HTERT RPE-1 (cell line): Measurements from ENCODE around the gene CFB.
"Not testable (repeated sequence)": the region's sequence is repeated elsewhere in the genome, so short reads cannot be mapped to it uniquely, and the experiment has no call there.

Experiments
- in situ Hi-C: fragments of 300-500 bp; cut with MboI; formaldehyde crosslinking; loops from 4 replicates; pipeline ENCODE4 v1.14.3; 2020; ENCODE audit warnings: low sequenced_read_pairs

CFB gene

DNA sequence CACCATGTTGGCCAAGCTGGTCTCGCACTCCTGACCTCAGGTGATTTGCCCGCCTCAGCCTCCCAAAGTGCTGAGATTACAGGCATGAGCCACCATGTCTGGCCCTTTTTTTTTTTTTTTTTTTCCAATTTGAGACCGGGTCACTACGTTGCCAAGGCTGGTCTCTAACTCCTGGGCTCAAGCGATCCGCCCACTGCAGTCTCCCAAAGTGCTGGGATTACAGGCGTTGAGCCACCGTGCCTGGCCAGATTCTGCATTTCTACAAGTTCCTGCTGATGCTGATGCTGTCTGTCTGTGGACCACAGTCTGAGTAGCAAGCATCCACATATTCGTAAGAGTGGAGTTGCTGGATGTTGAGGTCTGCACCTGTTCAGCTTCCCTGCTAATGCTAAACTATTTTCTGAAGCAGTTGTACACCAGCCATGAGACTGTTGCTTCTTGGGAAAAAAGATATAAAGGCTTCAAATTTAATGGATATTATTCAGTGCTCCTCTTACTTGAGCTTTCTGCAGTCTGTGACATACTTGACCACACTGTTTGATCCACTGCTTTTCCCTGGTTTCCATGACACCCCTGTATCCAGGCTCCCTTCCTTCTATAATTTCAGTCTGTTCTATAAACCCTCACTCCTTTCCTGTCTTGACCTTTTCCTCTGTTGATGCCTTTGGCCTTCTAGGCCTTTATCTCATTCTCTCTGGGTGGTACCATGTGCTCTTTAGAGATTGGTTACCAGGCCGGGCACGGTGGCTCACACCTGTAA lies 33.9 kb upstream of the CFB start:
- in situ Hi-C loops: no loop called here

DNA sequence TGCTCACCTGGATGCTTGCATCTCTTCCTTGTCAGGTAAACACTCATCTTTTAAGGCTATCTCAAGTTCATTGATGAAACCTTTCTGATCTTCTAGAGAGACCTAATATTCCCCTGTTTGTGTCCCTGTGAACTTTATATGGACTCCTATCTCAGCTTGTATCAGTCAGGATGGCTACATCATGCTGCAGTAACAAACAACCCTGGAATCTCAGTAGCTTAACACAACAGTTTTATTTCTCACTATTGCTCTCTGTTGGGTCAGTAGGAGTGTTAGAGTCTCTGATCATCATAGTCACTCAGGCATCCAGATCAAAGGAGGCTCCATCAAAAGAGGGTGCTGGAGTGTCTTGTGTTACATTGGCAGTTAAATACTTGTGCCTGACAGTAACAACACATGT lies 30.5 kb upstream of the CFB start:
- in situ Hi-C loops: no loop called here

DNA sequence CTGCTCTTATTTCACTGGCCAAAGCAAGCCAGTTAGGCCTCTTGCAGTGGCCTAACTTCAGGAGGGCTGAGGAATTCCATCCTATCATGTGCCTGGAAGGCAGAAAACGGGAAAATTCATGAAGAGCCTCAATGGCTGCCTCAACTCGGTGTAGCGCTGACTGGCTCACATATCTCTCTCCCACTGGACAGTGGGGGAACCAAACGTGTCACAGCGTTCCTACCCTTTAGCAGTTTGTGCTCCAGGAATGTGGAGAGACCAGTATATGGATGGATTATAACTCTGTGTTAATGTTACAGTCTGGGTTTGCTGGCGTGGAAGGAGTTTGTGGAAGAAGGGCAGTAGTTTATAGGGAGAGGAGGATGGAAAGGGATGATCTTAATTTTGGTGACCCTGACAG lies 30.1 kb upstream of the CFB start:
- in situ Hi-C loops: no loop called here

DNA sequence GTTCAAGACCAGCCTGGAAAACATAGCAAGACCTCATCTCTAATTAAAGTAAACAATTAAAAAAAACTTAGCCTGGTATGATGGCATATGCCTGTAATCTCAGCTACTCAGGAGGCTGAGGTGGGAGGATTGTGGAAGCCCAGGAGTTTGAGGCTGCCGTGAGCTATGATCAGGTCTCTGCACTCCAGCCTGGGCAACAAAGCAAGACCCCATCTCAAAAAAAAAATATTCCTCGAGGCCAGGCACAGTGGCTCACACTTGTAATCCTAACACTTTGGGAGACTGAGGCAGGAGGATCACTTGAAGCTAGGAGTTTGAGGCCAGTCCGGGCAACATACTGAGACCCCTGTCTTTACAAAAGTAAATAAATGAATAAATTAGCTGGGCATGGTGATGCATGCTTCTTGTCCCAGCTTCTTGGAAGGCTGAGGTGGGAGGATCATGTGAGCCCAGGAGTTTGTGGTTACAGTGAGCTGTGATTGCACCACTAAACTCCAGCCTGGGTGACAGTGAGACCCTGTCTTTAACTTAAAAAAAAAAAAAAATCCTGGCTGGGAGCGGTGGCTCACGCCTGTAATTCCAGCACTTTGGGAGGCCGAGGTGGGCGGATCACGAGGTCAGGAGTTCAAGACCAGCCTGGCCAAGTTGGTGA lies 27.7 kb upstream of the CFB start:
- in situ Hi-C loops: no loop called here

DNA sequence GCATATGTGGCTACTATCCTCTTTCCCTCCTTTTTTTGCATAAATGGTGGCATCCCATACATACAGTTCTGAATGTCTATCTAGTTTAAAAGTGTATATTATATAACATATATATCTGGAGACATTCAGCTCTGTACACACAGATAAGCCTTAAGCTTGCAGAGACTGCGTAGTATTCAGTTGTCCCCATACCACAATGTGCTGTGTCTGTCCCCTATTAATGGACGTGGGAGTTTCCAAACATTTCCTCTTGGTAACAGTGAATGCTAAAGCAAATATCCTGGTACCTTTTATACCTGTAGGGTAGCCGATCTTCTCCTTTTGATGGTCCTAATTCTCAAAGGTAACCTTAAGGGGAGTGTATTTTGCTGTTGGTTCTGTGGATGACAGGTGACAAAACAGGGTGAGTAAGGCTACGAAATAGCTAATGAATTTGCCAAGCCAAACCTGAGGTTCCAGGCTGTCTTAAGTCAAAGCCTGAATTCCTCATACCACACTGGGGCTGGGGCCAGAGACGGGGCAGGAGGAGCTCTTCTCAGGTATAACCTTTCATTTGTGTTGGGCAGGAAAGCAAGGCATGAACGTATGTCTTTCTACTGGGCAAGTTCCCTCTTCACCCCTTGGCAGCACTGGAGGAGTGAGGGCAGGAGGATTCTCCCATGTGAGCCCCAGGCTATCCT lies 26.1 kb upstream of the CFB start:
- in situ Hi-C loops: no loop called here

DNA sequence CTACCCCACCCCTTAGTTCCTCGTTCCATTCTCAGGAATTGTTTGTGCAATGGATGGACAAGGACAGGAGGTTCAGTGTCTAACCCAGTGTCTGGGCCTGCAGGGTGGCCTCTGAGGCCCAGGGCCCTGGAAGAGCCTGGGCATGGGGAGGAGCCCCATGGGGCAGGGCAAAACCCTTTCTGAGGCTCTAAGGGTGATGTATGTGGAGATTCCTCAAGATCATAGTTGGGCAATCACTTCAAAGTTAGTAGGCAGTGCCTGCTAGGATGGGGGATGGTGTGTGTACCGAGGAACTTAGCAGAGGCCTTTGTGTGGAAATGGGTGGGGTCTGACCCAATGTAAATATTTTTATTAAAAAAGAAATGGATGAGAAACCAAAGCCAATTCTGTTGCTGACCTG lies 25.1 kb upstream of the CFB start:
- in situ Hi-C loops: no loop called here

DNA sequence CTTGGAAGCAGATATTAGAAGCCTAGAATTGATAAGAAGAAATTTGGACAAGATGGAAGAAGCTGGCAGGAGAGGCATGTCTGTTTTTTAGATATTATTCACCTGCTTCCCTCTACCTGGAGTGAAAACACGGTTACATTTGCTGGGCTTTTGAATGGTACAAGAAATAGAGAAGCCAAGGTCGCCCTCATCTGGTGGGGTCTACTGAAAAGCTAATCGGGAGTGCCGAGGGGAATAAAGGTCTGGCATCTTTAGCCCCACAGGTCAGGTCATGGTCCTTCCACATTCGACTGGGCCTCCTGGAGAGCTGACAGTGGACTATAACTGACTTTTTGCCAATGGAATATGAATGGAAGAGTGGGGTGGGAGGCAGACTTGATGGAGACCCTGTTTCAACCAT lies 23.0 kb upstream of the CFB start:
- in situ Hi-C loops: no loop called here

DNA sequence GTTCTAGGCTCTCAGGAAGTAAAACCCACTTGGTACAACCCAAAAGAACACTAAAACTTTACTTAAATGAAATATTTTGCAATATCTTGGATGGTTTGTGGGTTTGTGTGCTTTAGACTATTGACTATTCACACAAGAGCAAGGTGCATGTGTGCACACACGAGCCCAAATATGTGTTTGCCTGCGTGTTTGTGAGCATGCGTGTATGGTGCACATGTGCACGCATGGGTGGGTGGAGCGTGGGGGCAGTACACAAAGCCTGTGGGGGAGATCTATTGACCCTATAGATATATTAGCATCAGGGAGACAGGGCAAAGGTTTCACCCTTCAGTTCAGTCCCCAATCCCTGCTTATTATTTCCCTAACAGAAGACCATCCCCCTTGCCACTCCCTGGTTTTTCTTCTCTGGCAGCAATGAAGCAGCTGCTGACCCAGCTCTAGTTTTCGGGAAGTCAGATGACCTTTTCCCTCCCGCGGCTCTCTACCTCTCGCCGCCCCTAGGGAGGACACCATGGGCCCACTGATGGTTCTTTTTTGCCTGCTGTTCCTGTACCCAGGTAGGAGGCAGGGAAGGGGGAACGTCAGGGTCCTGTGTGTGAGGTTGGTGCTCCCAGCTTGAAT lies 18.5 kb upstream of the CFB start, which contains the start of gene C2:
Gene C2, plus strand, starts transcription at position 476 of the 621 bp plus-strand sequence. Its CDS starts 36 bp downstream, at position 512.
- in situ Hi-C loops: no loop called here

DNA sequence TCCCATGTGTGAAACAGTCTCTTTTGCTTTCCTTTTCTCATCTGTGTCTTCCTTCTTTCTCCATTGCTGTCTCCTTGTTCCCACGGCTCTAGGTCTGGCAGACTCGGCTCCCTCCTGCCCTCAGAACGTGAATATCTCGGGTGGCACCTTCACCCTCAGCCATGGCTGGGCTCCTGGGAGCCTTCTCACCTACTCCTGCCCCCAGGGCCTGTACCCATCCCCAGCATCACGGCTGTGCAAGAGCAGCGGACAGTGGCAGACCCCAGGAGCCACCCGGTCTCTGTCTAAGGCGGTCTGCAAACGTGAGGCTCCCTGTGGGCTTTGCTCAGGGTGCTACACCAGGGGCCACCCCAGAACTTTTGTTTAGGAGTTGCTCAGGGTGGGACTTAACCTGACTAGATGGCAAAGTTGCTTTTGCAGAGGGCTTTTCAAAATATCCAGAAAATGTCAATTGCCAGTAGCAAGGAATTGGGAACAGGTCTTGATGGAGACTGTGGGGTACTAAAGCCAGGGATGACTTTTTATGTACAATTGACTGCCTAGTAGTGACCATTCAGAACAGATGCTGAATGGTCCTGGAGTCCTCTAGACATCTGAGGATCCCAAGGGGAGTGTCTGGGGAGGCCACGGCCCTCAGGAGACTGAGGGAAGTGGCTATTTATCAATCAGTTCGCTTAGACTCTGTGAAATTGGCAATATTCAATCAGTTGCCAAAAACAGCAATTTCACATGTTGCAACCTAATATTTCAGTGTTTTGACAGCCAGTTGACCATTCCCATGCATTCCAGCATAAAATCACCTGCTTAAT lies 17.8 kb upstream of the CFB start:
- in situ Hi-C loops: no loop called here

DNA sequence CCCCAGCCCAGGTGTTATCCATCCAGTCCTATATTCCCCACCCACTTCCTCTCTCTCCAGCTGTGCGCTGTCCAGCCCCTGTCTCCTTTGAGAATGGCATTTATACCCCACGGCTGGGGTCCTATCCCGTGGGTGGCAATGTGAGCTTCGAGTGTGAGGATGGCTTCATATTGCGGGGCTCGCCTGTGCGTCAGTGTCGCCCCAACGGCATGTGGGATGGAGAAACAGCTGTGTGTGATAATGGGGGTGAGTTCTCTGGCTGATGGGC lies 17.3 kb upstream of the CFB start:
- in situ Hi-C loops: no loop called here

DNA sequence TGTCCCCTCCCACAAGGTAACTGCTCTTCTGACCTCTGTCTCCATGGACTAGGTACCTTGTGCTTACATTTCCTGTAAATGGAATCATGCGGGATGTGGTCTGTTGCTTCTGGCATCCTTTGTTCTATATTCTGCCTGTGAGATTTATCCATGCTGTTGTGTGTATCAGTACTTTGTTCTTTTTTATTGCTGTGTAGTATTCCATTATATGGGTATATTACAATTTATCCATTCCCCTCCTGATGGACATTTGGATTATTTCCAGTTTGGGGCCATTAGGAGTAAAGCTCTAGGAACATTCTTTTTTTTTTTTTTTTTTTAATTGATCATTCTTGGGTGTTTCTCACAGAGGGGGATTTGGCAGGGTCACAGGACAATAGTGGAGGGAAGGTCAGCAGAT lies 14.9 kb upstream of the CFB start:
- in situ Hi-C loops: no loop called here

DNA sequence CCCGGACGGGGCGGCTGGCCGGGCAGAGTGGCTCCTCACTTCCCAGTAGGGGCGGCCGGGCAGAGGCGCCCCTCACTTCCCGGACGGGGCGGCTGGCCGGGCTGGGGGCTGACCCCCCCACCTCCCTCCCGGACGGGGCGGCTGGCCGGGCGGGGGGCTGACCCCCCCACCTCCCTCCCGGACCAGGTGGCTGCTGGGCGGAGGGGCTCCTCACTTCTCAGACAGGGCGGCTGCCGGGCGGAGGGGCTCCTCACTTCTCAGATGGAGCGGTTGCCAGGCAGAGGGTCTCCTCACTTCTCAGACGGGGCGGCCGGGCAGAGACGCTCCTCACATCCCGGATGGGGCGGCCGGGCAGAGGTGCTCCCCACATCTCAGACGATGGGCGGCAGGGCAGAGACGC lies 13.8 kb upstream of the CFB start:
- in situ Hi-C loops: not testable (repeated sequence)

DNA sequence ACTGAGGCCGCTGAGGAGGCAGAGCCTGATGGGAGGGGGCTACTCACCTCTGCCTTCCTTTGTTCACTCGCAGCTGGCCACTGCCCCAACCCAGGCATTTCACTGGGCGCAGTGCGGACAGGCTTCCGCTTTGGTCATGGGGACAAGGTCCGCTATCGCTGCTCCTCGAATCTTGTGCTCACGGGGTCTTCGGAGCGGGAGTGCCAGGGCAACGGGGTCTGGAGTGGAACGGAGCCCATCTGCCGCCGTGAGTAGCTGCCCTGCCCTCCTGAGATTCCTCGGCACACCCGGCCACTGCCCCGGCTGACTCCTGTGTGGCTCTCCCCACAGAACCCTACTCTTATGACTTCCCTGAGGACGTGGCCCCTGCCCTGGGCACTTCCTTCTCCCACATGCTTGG lies 12.4 kb upstream of the CFB start:
- in situ Hi-C loops: no loop called here

DNA sequence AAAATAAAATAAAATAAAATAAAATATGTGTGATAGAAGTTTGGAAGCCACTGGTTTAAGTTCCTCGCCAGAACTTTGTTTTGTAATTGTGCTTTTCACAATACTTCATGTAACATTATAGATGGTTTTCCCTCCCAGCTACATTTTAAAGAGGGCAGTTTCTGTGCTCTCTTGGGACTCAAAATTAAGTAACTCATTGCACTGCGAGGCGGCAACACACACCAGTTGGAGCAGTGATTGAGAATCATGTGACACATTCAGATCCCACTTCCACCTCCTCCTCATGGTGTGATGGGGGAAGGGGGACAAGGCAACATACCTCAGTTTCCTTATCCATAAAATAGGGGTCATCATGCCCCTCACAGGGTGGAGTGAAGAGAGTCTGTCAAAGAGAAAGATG lies 10.9 kb upstream of the CFB start:
- in situ Hi-C loops: no loop called here

DNA sequence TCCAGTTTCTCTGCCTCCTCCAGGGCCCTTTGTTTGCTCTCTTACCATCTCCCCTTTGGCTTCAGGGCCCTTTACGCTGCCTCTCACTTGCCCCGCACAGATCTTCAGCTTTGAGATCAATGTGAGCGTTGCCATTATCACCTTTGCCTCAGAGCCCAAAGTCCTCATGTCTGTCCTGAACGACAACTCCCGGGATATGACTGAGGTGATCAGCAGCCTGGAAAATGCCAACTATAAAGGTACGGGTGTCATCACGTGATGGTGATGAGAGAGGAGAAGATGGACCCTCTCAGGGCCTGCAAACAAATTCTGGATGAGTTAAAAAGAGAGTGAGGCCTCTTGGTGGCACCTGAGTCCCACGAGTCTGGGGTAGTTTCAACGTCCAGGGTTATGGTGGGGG lies 10.1 kb upstream of the CFB start:
- in situ Hi-C loops: no loop called here

DNA sequence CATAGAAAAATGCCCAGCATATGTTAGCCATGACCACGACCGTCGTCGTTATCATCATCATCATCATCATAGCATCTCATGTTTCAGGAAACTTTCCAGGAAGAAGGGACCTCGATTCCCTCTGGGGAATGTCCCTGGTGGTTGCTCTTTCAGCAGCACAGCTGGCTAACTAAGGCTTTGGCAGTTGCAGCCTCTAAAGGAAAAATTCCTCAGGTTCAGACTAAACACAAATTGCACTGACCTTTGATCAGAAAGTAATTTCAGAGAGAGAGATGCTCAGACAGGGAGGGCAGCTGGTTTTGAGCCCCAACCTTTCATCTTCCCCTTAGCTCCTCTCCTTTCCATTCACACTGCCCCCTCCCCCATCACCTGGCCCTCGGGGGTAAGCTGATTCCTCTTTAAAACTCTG lies 5.6 kb upstream of the CFB start:
- in situ Hi-C loops: no loop called here

DNA sequence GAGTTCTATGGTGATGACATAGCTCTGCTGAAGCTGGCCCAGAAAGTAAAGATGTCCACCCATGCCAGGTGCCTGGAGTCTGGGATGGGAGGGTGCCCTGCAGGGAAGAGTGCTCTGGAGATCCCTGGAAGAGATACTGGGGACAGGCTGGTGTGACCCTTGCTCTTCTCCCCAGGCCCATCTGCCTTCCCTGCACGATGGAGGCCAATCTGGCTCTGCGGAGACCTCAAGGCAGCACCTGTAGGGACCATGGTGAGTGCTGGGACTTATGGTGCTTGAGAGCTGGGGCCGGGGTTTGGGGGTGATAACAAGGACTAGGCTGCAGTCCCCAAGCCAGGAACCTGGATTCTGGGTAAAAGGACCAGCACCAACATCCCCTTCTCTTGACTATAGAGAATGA lies 2.2 kb upstream of the CFB start:
- in situ Hi-C loops: no loop called here

DNA sequence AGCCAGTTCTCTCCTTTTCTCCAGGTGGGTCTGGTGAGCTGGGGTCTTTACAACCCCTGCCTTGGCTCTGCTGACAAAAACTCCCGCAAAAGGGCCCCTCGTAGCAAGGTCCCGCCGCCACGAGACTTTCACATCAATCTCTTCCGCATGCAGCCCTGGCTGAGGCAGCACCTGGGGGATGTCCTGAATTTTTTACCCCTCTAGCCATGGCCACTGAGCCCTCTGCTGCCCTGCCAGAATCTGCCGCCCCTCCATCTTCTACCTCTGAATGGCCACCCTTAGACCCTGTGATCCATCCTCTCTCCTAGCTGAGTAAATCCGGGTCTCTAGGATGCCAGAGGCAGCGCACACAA lies 765 bp upstream of the CFB start:
- in situ Hi-C loops: no loop called here

DNA sequence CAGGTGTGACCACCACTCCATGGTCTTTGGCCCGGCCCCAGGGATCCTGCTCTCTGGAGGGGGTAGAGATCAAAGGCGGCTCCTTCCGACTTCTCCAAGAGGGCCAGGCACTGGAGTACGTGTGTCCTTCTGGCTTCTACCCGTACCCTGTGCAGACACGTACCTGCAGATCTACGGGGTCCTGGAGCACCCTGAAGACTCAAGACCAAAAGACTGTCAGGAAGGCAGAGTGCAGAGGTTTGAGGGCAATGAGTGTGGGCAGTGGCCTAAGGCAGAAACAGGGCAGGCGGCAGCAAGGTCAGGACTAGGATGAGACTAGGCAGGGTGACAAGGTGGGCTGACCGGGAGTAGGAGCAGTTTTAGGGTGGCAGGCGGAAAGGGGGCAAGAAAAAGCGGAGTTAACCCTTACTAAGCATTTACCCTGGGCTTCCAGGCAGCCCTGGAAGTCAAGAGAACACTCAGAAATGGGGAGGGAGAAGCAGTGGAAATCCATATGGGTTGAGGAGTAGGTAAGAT lies 533 bp downstream of the CFB start:
- in situ Hi-C loops: no loop called here

DNA sequence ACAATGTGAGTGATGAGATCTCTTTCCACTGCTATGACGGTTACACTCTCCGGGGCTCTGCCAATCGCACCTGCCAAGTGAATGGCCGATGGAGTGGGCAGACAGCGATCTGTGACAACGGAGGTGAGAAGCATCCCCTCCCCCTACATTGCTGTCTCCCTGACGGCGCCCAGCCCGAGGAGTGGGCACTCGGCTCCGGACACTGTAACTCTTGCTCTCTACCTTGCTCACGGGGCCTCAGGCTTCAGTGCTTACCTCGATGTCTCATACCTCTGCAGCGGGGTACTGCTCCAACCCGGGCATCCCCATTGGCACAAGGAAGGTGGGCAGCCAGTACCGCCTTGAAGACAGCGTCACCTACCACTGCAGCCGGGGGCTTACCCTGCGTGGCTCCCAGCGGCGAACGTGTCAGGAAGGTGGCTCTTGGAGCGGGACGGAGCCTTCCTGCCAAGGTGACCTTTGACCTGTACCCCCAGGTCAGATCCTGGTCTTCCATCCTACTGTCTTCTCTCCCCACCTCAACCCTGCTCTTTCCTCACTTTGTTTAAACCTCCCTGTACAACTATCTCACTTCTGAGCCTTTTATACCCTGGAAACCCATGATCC lies 1.3 kb downstream of the CFB start:
- in situ Hi-C loops: no loop called here

DNA sequence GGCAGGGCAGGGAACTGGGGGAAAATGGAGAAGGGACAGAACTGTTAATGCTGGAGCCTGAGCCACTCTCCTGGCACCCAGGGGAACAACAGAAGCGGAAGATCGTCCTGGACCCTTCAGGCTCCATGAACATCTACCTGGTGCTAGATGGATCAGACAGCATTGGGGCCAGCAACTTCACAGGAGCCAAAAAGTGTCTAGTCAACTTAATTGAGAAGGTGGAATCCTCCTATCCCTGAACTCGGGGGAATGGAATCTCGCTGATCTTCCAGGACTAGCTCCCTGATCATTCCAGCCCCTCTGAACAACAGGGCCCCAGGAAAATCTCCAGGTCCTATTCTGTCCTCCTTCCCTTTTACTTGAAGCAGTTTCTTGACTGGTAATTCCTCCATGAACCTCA lies 2.0 kb downstream of the CFB start:
- in situ Hi-C loops: no loop called here
